IMR-90 (cell line): ENCODE data around the gene TBC1D22A. TPM values are rescaled to one million over a fixed set of nuclear protein-coding genes. Genes with fewer than 3 reads are reported as not detected.

Experiments
- ATAC-seq: fragments of 200-7000 bp; cut with Tn5 transposase; 2 replicates; pipeline ENCODE4 v1.9.1; 2020; ENCODE audit warnings: low read depth, mild to moderate bottlenecking, moderate library complexity
- BruUV-seq: library from RNA; stranded (reverse); fragments of 400-500 nt; replicated peaks from 2 replicates; lab custom pipeline; 2021; lab: Mats Ljungman, UMichigan
- CTCF ChIA-PET: fragments of 300-600 bp; formaldehyde crosslinking; extraction: SDS; loops from one replicate; lab custom pipeline; 2021; ENCODE audit warnings: antibody characterized with exemption; lab: Yijun Ruan, JAX
- POLR2A ChIA-PET: fragments of 300-600 bp; sonication (Branson Sonifier 250); formaldehyde crosslinking; loops from one replicate; lab custom pipeline; 2022; ENCODE audit warnings: antibody characterized with exemption; ENCODE audit not compliant: unreplicated experiment; lab: Charles Lee
- DNase-seq: peaks from one replicate; pipeline ENCODE4 v3.0.0; 2013
- H2AFZ ChIP-seq: replicated peaks from 2 replicates; pipeline ENCODE3; 2013; ENCODE audit warnings: low read length, mild to moderate bottlenecking; ENCODE audit not compliant: poor library complexity
- H2AK5ac ChIP-seq: 2 replicates; pipeline ENCODE4 v1.6.1; 2013; ENCODE audit warnings: low read depth, low read length, inconsistent platforms
- H2AK9ac ChIP-seq: replicated peaks from 2 replicates; pipeline ENCODE3; 2013; ENCODE audit warnings: mild to moderate bottlenecking, low read depth, low read length, moderate library complexity; ENCODE audit not compliant: poor library complexity
- H2BK120ac ChIP-seq: 2 replicates; pipeline ENCODE4 v1.6.1; 2013; ENCODE audit warnings: low read depth, low read length, inconsistent platforms
- H2BK15ac ChIP-seq: 3 replicates; pipeline ENCODE4 v1.6.1; 2013; ENCODE audit warnings: low read depth, low read length, inconsistent platforms
- H2BK20ac ChIP-seq: 2 replicates; pipeline ENCODE4 v1.6.1; 2013; ENCODE audit warnings: low read depth, mild to moderate bottlenecking, inconsistent platforms, low read length, moderate library complexity
- H2BK5ac ChIP-seq: 2 replicates; pipeline ENCODE4 v1.6.1; 2013; ENCODE audit warnings: mild to moderate bottlenecking, low read depth, low read length, inconsistent platforms; ENCODE audit not compliant: poor library complexity, severe bottlenecking
- H3K14ac ChIP-seq: replicated peaks from 2 replicates; pipeline ENCODE4 v1.6.1; 2013; ENCODE audit warnings: low read depth, low read length, inconsistent platforms
- H3K18ac ChIP-seq: 2 replicates; pipeline ENCODE4 v1.6.1; 2013; ENCODE audit warnings: low read depth, low read length, control low read depth
- H3K23ac ChIP-seq: 2 replicates; pipeline ENCODE4 v1.6.1; 2013; ENCODE audit warnings: low read depth, low read length, inconsistent platforms
- H3K27ac ChIP-seq: 2 replicates; pipeline ENCODE4 v1.5.1; 2013; ENCODE audit warnings: mild to moderate bottlenecking, control low read depth, low read length; ENCODE audit not compliant: insufficient read depth
- H3K27me3 ChIP-seq: 2 replicates; pipeline ENCODE4 v1.6.1; 2013; ENCODE audit warnings: low read length; ENCODE audit not compliant: control insufficient read depth, insufficient read depth
- H3K36me3 ChIP-seq: 2 replicates; pipeline ENCODE4 v1.6.1; 2013; ENCODE audit warnings: low read length, mixed read lengths; ENCODE audit not compliant: control insufficient read depth, insufficient read depth
- H3K4ac ChIP-seq: 2 replicates; pipeline ENCODE4 v1.6.1; 2013; ENCODE audit warnings: low read depth, low read length, inconsistent platforms
- H3K4me1 ChIP-seq: 2 replicates; pipeline ENCODE4 v1.6.1; 2013; ENCODE audit warnings: low read length, mixed read lengths; ENCODE audit not compliant: control insufficient read depth, insufficient read depth
- H3K4me2 ChIP-seq: 2 replicates; pipeline ENCODE4 v1.6.1; 2013; ENCODE audit warnings: low read depth, mild to moderate bottlenecking, control low read depth, low read length, moderate library complexity
- H3K4me3 ChIP-seq: 2 replicates; pipeline ENCODE4 v1.5.1; 2013; ENCODE audit warnings: low read depth, mild to moderate bottlenecking, control low read depth, low read length, moderate library complexity; ENCODE audit not compliant: insufficient read depth
- H3K56ac ChIP-seq: 2 replicates; pipeline ENCODE4 v1.6.1; 2013; ENCODE audit warnings: low read length, inconsistent platforms; ENCODE audit not compliant: insufficient read depth; ENCODE audit errors: extremely low read depth
- H3K79me1 ChIP-seq, 2 experiments: 2 replicates each; pipeline ENCODE4 v1.6.1; 2013; ENCODE audit warnings: low read length in 2 of 2, inconsistent platforms in 1 of 2, low read depth in 1 of 2
- H3K9ac ChIP-seq: 2 replicates; pipeline ENCODE4 v1.6.1; 2013; ENCODE audit warnings: low read depth, low read length, control low read depth
- H3K9me1 ChIP-seq: 2 replicates; pipeline ENCODE4 v1.6.1; 2013; ENCODE audit warnings: low read length, inconsistent platforms; ENCODE audit not compliant: insufficient read depth
- H3K9me3 ChIP-seq: 2 replicates; pipeline ENCODE4 v1.6.1; 2013; ENCODE audit warnings: low read length; ENCODE audit not compliant: control insufficient read depth, insufficient read depth
- H4K20me1 ChIP-seq: 2 replicates; pipeline ENCODE4 v1.6.1; 2013; ENCODE audit warnings: low read length, inconsistent platforms; ENCODE audit not compliant: insufficient read depth
- H4K5ac ChIP-seq: 2 replicates; pipeline ENCODE4 v1.6.1; 2013; ENCODE audit warnings: mild to moderate bottlenecking, low read depth, low read length, control low read depth
- H4K8ac ChIP-seq, 2 experiments: 2 replicates each; pipeline ENCODE4 v1.6.1; 2013; ENCODE audit warnings: low read depth in 2 of 2, low read length in 2 of 2, control low read depth in 1 of 2, inconsistent platforms in 1 of 2
- H4K91ac ChIP-seq: 2 replicates; pipeline ENCODE4 v1.6.1; 2013; ENCODE audit warnings: low read depth, low read length, inconsistent platforms; ENCODE audit not compliant: insufficient read depth
- BHLHE40 ChIP-seq: fragments of 150-350 bp; IDR thresholded peaks from 2 replicates; pipeline ENCODE4 v1.6.1; 2016; ENCODE audit warnings: mild to moderate bottlenecking, low read depth, low read length
- CEBPB ChIP-seq: IDR thresholded peaks from 2 replicates; pipeline ENCODE4 v1.6.1; 2012; ENCODE audit warnings: low read depth, low read length, improper control_type of control experiment
- MAFK ChIP-seq: IDR thresholded peaks from 2 replicates; pipeline ENCODE4 v1.6.1; 2012; ENCODE audit warnings: low read depth, low read length, improper control_type of control experiment
- MAZ ChIP-seq: IDR thresholded peaks from 2 replicates; pipeline ENCODE4 v1.6.1; 2012; ENCODE audit warnings: low read depth, mild to moderate bottlenecking, low read length, improper control_type of control experiment, moderate library complexity, borderline replicate concordance
- NFE2L2 ChIP-seq: fragments of 150-350 bp; IDR thresholded peaks from 2 replicates; pipeline ENCODE4 v1.6.1; 2016; ENCODE audit warnings: low read depth, mild to moderate bottlenecking, low read length
- POLR2A ChIP-seq: IDR thresholded peaks from 2 replicates; pipeline ENCODE4 v1.6.1; 2012; ENCODE audit warnings: mild to moderate bottlenecking, low read depth, low read length
- RCOR1 ChIP-seq: IDR thresholded peaks from 2 replicates; pipeline ENCODE4 v1.6.1; 2012; ENCODE audit warnings: mild to moderate bottlenecking, low read length, improper control_type of control experiment; ENCODE audit not compliant: insufficient replicate concordance
- SMC3 ChIP-seq: fragments of 150-350 bp; IDR thresholded peaks from 2 replicates; pipeline ENCODE4 v1.6.1; 2016; ENCODE audit warnings: low read depth, mild to moderate bottlenecking, antibody characterized with exemption, low read length, moderate library complexity
- WGBS, 2 experiments: methylation state at CpG; one replicate each; pipeline versions ENCODE4 v1.1.5 to v1.1.7; 2013; ENCODE audit warnings: missing lambda C conversion rate in 2 of 2; ENCODE audit not compliant: insufficient read length in 1 of 2; ENCODE audit errors: extremely low coverage in 2 of 2; 5-methylcytosine and 5-hydroxymethylcytosine counted together
- dilution Hi-C: fragments of 300-500 bp; cut with HindIII; formaldehyde crosslinking; loops from one replicate; pipeline ENCODE4 v1.14.3; 2018; ENCODE audit warnings: low sequenced_read_pairs; ENCODE audit not compliant: unreplicated experiment
- in situ Hi-C: fragments of 300-500 bp; cut with MboI; formaldehyde crosslinking; loops from 3 replicates; pipeline ENCODE4 v1.14.3; 2019; ENCODE audit warnings: low sequenced_read_pairs, inconsistent platforms, mixed read lengths
- intact Hi-C: fragments of 100-400 bp; cut with micrococcal nuclease; formaldehyde crosslinking; loops from 2 replicates; pipeline ENCODE4 v1.10.0; 2022
- polyA plus RNA-seq, 3 experiments: library from polyadenylated mRNA; depleted of rRNA; stranded (reverse); fragments of >200 nt; gene quantifications; 2 replicates each; pipeline ENCODE4 v1.2.3, GENCODE V29; 2012; ENCODE audit warnings: low replicate concordance in 1 of 3
- total RNA-seq: library from RNA; depleted of rRNA; stranded (reverse); fragments of >200 nt; gene quantifications from 2 replicates; pipeline ENCODE4 v1.2.3, GENCODE V29; 2012
- TF ChIP-seq, protein P1 (sequence below): conservative IDR thresholded peaks from 2 replicates; pipeline ENCODE4 v1.5.1; 2012; ENCODE audit warnings: mild to moderate bottlenecking, low read depth, low read length, improper control_type of control experiment
- TF ChIP-seq, protein P2 (sequence below): fragments of 150-350 bp; IDR thresholded peaks from 2 replicates; pipeline ENCODE4 v1.6.1; 2017; ENCODE audit warnings: mild to moderate bottlenecking, antibody characterized with exemption, low read length, low read depth

TBC1D22A gene
- total and polyA plus RNA-seq, 2 of the 4 experiments (the other 2 are of a cell fraction): 9.0 to 16.7 TPM

DNA sequence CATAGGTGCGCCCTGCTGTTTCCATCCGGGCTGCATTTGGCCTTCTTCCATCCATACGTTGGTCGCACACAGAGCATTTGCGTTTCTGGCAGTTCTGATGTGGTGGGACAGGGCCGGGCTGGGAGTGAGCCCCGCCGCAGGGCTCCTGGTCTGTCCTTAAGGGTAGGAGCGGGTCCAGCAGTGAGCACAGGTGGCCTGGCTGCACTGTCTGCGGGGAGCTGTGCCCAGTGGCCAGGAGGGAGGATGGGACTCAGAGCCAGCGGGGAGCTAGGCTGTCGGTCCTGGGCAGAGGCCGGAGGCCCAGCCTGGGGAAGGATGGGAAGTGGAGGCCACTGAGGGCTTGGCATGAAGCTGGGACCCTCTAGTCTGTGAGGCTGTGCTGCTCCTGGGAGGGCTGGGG is 385.1 kb downstream of the TBC1D22A start:
- CTCF ChIA-PET: no interaction called here
- Histone ChIP-seq H3K14ac (no peak overlapping the region), H4K8ac (no peak overlapping the region), H2AFZ (no peak overlapping the region), H4K91ac (no peak overlapping the region), H3K4me1 (peaks cover 3% of the 10 kb centered on the region; the same call in 1 of the 2 replicates), H3K56ac (no peak overlapping the region), H3K27me3 (no peaks in the 10 kb centered on the region), H3K27ac (no peak overlapping the region), H3K4ac (no peak overlapping the region), H2AK5ac (no peak overlapping the region), H3K9me3 (no peaks in the 10 kb centered on the region; the same call in 1 of the 2 replicates), H4K5ac (no peak overlapping the region), H3K4me2 (no peak overlapping the region), H2BK120ac (no peak overlapping the region), H3K79me1 (no peaks in the 10 kb centered on the region), H3K9ac (no peak overlapping the region), H3K18ac (no peak overlapping the region), H4K20me1 (no peaks in the 10 kb centered on the region), H2BK5ac (no peak overlapping the region), H3K9me1 (no peaks in the 10 kb centered on the region), H2AK9ac (no peak overlapping the region), H2BK15ac (no peak overlapping the region), H3K36me3 (no peaks in the 10 kb centered on the region), H3K4me3 (no peak overlapping the region), H2BK20ac (no peak overlapping the region), H3K23ac (no peak overlapping the region)
- dilution Hi-C loops (no loop called here), intact Hi-C loops (no loop called here), in situ Hi-C loops (no loop called here)
- TF ChIP-seq CEBPB: no peak
- no peak for TF ChIP-seq POLR2A
- TF ChIP-seq, protein P1, sequence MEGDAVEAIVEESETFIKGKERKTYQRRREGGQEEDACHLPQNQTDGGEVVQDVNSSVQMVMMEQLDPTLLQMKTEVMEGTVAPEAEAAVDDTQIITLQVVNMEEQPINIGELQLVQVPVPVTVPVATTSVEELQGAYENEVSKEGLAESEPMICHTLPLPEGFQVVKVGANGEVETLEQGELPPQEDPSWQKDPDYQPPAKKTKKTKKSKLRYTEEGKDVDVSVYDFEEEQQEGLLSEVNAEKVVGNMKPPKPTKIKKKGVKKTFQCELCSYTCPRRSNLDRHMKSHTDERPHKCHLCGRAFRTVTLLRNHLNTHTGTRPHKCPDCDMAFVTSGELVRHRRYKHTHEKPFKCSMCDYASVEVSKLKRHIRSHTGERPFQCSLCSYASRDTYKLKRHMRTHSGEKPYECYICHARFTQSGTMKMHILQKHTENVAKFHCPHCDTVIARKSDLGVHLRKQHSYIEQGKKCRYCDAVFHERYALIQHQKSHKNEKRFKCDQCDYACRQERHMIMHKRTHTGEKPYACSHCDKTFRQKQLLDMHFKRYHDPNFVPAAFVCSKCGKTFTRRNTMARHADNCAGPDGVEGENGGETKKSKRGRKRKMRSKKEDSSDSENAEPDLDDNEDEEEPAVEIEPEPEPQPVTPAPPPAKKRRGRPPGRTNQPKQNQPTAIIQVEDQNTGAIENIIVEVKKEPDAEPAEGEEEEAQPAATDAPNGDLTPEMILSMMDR: no peak
- no peak for TF ChIP-seq BHLHE40
- TF ChIP-seq RCOR1: no peak
- TF ChIP-seq NFE2L2: no peak
- no peak for TF ChIP-seq MAZ
- no peak for TF ChIP-seq MAFK
- TF ChIP-seq SMC3: no peak
- TF ChIP-seq, protein P2, sequence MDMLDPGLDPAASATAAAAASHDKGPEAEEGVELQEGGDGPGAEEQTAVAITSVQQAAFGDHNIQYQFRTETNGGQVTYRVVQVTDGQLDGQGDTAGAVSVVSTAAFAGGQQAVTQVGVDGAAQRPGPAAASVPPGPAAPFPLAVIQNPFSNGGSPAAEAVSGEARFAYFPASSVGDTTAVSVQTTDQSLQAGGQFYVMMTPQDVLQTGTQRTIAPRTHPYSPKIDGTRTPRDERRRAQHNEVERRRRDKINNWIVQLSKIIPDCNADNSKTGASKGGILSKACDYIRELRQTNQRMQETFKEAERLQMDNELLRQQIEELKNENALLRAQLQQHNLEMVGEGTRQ: no peak
- BruUV-seq: no TSS peak
- POLR2A ChIA-PET: no interaction called here
- DNase-seq (no peak), ATAC-seq (no peak)
- 93% methylated on average over 5 of the region's 13 CpGs; no CpG with 5 or more reads in 1 of the 2 experiments for WGBS, 2 experiments
